ENCODE results near the gene PDE7B. TPM values are rescaled to one million over a fixed set of nuclear protein-coding genes. Genes with fewer than 3 reads are reported as not detected.

Gene PDE7B
- total and polyA plus RNA-seq, 2 of the 8 experiments (the other 6 are each of a cell fraction or from before 2014, with no cell fraction given) = not detected

DNA sequence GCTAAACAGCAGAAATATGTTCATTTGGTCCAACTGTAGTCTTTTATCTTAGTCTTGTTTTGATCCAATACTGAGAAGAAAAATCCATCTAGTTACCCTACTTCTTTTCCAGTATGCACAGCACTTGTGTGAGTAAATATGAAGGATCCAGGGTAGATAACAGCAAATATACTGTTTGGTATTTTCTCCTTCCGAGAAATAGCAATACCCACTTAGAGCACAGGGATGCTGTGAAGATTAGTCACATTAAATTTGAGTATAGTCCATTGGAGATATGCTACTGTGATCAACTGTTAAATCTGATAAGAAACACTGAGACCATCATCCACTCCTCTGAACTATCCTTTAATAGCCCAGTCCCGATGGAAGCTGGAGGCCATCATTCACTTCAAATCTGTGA lies 145.2 kb downstream of the PDE7B start (continued):
- TF ChIP-seq, protein P1, sequence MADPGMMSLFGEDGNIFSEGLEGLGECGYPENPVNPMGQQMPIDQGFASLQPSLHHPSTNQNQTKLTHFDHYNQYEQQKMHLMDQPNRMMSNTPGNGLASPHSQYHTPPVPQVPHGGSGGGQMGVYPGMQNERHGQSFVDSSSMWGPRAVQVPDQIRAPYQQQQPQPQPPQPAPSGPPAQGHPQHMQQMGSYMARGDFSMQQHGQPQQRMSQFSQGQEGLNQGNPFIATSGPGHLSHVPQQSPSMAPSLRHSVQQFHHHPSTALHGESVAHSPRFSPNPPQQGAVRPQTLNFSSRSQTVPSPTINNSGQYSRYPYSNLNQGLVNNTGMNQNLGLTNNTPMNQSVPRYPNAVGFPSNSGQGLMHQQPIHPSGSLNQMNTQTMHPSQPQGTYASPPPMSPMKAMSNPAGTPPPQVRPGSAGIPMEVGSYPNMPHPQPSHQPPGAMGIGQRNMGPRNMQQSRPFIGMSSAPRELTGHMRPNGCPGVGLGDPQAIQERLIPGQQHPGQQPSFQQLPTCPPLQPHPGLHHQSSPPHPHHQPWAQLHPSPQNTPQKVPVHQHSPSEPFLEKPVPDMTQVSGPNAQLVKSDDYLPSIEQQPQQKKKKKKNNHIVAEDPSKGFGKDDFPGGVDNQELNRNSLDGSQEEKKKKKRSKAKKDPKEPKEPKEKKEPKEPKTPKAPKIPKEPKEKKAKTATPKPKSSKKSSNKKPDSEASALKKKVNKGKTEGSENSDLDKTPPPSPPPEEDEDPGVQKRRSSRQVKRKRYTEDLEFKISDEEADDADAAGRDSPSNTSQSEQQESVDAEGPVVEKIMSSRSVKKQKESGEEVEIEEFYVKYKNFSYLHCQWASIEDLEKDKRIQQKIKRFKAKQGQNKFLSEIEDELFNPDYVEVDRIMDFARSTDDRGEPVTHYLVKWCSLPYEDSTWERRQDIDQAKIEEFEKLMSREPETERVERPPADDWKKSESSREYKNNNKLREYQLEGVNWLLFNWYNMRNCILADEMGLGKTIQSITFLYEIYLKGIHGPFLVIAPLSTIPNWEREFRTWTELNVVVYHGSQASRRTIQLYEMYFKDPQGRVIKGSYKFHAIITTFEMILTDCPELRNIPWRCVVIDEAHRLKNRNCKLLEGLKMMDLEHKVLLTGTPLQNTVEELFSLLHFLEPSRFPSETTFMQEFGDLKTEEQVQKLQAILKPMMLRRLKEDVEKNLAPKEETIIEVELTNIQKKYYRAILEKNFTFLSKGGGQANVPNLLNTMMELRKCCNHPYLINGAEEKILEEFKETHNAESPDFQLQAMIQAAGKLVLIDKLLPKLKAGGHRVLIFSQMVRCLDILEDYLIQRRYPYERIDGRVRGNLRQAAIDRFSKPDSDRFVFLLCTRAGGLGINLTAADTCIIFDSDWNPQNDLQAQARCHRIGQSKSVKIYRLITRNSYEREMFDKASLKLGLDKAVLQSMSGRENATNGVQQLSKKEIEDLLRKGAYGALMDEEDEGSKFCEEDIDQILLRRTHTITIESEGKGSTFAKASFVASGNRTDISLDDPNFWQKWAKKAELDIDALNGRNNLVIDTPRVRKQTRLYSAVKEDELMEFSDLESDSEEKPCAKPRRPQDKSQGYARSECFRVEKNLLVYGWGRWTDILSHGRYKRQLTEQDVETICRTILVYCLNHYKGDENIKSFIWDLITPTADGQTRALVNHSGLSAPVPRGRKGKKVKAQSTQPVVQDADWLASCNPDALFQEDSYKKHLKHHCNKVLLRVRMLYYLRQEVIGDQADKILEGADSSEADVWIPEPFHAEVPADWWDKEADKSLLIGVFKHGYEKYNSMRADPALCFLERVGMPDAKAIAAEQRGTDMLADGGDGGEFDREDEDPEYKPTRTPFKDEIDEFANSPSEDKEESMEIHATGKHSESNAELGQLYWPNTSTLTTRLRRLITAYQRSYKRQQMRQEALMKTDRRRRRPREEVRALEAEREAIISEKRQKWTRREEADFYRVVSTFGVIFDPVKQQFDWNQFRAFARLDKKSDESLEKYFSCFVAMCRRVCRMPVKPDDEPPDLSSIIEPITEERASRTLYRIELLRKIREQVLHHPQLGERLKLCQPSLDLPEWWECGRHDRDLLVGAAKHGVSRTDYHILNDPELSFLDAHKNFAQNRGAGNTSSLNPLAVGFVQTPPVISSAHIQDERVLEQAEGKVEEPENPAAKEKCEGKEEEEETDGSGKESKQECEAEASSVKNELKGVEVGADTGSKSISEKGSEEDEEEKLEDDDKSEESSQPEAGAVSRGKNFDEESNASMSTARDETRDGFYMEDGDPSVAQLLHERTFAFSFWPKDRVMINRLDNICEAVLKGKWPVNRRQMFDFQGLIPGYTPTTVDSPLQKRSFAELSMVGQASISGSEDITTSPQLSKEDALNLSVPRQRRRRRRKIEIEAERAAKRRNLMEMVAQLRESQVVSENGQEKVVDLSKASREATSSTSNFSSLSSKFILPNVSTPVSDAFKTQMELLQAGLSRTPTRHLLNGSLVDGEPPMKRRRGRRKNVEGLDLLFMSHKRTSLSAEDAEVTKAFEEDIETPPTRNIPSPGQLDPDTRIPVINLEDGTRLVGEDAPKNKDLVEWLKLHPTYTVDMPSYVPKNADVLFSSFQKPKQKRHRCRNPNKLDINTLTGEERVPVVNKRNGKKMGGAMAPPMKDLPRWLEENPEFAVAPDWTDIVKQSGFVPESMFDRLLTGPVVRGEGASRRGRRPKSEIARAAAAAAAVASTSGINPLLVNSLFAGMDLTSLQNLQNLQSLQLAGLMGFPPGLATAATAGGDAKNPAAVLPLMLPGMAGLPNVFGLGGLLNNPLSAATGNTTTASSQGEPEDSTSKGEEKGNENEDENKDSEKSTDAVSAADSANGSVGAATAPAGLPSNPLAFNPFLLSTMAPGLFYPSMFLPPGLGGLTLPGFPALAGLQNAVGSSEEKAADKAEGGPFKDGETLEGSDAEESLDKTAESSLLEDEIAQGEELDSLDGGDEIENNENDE (IDR thresholded peaks at IDR 0.05; ENCODE audit: insufficient replicate concordance, low read length) = no peak
- TF ChIP-seq CEBPB (IDR thresholded peaks at IDR 0.05; ENCODE audit: low read depth, low read length) (no peak), JUN (IDR thresholded peaks at IDR 0.05; ENCODE audit: low read depth, low read length) (no peak), TBP (IDR thresholded peaks at IDR 0.05; ENCODE audit: low read depth, low read length) (no peak)

All from H1 (cell line).